HG03108 (cell line): ENCODE results near the gene DOCK9.
"Not testable (repeated sequence)": the region's sequence is repeated elsewhere in the genome, so short reads cannot be mapped to it uniquely, and the experiment has no call there.

Source experiments
- ATAC-seq: cut with Tn5 transposase; IDR thresholded peaks from one replicate; pipeline ENCODE4 v1.9.1; 2021; ENCODE audit warnings: moderate library complexity; ENCODE audit not compliant: unreplicated experiment

Gene DOCK9

GRCh38 chr13:98921786-98922185 lies 56.1 kb downstream of the DOCK9 start:
- ATAC-seq = no peak

GRCh38 chr13:98921015-98921580 lies 56.8 kb downstream of the DOCK9 start:
- no peak for ATAC-seq

- no peak for ATAC-seq
Measured at GRCh38 chr13:98919566-98919965, 58.3 kb downstream of the DOCK9 start.

DNA sequence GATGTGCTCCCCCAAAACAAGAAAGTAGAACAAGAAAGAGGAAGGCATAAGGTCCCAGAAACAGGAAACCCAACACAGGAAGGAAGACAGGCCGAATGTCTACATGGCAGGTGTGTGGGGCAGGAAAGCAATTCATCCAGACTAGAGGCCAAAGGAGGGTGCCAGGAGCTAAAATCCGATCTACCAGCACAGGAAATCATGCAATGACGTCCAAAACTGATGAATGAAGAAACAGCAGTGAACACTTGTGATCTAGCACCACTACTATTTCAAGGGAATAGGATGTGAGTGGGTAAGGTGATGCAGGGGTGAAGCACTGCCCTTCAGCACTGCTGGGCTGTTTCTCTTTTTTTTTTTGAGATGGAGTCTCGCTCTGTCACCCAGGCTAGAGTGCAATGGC lies 59.1 kb downstream of the DOCK9 start:
- ATAC-seq = no peak

- no peak for ATAC-seq
Measured at GRCh38 chr13:98917116-98917515, 60.7 kb downstream of the DOCK9 start.

DNA sequence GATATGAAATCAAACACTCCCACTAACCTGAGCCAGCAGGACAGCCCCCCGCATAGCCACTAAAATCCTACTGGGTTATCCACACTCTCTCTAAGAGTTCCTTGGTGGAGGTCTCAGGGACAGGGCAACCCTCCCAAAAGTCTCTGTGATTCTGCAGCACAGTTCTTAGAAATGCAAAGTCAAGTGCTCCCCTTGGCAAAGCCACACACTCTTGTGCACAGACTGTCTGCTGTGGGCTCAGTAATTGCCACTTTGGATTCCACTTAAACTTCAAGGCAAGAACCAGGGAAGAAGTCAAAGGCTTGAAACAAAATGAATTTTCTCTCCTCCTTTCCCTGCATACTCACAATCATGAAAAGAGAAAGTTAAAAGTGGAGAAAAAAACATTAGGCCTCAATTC lies 61.5 kb downstream of the DOCK9 start:
- no peak for ATAC-seq

- ATAC-seq = no peak
Measured at GRCh38 chr13:98915981-98916380, 61.9 kb downstream of the DOCK9 start.

DNA sequence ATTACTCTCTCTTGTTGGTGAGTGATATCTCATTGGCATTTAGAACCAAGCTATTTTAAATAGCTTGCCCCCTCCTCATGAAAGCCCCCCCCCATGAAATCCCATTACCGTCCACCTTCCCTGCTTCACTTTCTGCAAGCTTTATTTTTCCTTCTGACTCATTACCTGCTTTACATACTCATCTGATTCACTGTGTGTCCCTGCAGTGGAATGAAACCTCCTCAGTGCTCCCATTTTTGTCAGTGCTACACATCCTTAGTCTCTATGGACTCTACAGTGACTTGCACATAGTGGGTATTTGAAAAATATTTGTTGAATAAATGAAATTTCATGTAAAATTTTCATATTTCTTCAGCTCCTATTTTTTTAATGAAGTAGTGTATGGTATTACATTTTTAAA lies 62.3 kb downstream of the DOCK9 start:
- no peak for ATAC-seq

DNA sequence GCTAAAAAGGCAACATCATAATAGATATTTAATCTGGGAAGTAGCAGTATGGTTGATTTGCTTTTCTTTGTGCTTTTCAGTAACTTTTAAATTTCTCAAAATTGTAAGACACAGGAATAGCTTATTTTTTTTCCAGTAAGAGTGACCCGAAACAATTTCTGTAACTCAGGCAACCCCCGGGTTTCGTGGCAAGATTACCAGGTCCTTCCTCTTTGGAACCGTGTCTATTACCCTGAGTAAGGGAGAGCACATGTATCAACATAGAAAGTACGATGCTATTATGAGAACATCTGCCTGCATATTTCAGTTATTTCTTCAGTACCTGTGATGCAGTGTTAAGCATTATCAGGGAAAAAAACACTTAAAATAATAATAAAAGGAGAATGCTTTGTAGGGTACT lies 64.1 kb downstream of the DOCK9 start:
- no peak for ATAC-seq

- ATAC-seq = no peak
Measured at GRCh38 chr13:98912846-98913245, 65.0 kb downstream of the DOCK9 start.

DNA sequence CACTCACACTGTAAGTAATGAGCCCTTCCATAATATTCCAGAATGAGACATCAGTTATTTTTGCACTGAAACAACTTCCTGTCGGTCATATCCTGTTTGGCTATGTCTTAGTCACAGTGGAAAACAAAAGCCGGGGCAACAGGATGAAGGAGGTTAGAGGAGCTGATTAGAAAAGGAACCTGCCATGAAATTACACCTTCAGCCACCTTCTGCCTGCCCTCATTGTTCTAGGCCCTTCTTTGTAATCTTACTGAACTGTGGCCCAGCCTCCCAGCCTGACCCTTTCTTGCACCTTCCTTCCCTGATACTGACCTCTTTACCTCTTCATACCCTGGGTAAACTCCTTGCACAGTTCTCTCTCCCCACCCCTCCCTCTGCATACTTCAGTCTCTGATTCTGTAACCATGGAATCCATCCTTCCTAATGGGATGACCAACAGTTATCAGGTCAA lies 67.3 kb downstream of the DOCK9 start:
- ATAC-seq = no peak

DNA sequence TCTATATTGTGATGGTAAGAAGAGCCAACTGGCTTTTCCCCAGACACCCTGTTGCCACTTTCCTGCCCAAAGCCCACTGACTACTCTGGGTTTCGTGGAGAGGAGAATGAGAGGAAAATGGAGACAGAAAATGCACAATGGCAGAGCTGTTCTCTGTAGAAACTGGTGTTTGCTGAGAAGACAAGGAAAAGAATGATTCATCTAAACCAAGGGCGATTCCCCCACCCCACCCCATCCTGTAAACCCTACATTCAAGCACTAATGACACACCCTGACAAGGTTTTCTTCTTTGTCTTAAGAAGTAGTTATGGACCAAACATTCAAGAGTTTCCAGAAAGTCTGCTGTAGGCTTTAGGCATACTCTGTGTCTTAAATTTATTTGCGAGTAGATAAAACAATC lies 68.8 kb downstream of the DOCK9 start:
- no peak for ATAC-seq

DNA sequence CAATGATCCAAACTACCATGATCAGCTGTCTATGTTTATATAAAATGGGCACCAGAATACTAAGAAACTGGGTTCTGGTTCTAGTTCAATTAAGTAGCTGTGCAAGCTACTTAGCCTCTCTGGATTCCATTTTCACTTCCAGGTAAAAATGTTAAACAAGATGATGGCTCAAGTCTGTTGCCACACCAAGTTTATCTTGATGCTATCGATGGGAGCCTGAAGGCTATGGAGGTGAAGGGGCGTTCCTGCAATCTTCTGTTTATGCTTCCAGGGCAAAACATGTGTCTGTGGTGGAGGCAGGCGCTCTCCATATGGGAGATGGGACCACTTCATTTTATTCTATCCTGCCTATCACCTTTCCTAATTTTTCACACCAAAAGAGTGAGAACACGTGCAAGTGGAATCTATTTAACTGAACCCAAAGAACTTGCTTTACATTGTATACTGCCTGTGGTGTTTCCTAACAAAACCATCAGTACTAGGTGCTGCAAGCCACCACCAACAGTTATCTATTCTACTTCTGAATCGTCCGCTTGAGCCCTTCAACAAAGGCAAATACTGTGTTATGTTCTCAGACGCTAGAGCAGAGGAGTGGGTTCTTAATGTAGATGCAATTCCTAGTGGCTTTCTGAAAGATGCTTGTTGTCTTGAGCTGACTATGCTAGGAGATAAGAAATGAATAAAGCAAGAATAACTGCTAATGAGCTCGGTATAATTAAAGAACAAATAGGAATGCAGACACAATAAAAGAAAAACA lies 70.9 kb downstream of the DOCK9 start:
- no peak for ATAC-seq

- ATAC-seq = no peak
Measured at GRCh38 chr13:98905199-98905598, 72.7 kb downstream of the DOCK9 start.

- ATAC-seq = no peak
Measured at GRCh38 chr13:98900442-98900841, 77.4 kb downstream of the DOCK9 start.

DNA sequence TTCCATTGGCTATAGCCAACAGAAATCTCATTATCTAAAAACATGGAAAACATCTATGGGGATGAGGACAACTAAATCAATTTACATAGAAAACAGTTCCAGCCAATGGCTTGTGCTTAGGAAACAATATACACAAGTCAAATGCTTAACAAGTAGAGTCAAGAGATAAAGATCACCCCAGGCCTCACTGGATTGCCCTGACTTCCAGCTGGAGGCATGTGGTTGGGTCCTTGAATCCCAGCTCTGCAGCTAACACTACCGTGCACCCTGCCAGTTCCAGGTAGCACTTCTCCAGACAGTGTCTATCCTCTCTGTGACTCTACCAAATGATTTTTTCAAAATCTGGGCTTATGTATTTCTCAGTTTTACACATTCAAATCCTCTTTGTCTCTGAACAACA lies 80.2 kb downstream of the DOCK9 start:
- ATAC-seq = no peak

- ATAC-seq = no peak
Measured at GRCh38 chr13:98896868-98897144, 81.1 kb downstream of the DOCK9 start.

DNA sequence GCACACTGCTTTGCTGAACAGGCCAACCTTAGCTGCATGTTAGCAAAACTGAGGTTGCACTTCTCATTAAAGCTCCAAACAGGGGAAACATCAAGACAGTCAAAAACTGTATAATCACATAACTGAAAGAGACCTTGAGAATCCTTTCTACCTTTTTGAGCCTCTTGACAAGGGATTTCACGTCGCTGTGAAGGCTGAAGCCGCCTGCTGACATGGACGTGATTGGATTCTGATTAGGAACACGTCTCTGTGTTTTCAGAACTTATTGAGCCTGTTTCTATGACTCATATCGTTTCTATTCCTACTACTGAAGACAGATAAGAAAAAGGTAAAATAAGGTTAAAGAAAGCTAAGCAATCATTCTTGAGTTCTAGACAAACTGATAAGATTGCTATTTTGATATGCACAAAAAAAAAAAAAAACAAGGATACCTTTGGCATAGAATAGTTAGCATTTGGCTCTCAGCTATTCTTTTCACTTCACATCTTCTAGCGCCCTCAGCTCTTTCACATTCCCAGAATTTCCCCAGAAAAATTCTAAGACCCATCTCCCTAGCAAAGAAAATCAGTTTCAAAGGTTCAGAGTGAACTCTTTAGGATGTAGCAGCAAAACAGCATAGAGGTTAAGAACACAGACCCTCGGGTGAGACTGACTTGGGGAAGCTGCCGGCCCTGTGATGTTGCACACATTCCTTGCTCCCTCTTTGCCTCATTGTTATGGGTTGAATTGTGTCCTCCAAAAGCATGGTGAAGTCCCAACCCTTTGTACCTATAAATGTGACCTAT lies 81.6 kb downstream of the DOCK9 start:
- ATAC-seq = no peak

GRCh38 chr13:98894814-98895213 lies 83.0 kb downstream of the DOCK9 start:
- not testable (repeated sequence) for ATAC-seq

GRCh38 chr13:98893371-98893770 lies 84.5 kb downstream of the DOCK9 start:
- no peak for ATAC-seq

DNA sequence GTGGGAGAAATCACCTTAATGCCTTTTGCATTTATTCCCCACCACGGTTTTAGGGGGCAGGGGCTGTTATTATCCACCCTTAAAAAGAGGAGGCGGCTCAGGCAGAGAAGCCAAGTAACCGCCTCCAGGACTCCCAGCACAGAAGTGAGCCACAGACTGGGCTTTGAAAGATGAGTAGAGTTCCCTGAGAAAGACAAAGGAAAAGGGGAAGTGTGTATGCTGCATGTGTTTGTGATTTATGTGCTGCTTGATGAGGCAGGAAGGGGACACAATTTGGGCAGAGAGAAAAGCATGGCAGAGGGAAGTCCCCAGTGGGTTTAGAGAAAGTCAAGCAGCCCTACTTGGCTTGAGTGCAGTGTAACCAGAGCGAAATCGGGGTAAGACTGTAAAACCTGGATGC lies 85.0 kb downstream of the DOCK9 start:
- ATAC-seq = no peak

- no peak for ATAC-seq
Measured at GRCh38 chr13:98892077-98892476, 85.8 kb downstream of the DOCK9 start.
